Mesothelial cell of epicardium (in vitro differentiated cells): ENCODE results near the gene ACTRT2. TPM values are rescaled to one million over a fixed set of nuclear protein-coding genes. Genes with fewer than 3 reads are reported as not detected.

Source experiments
- DNase-seq, 2 experiments: peaks; one replicate each; pipeline ENCODE4 v3.0.0; 2021; ENCODE audit warnings: low spot score in 2 of 2; ENCODE audit not compliant: unreplicated experiment in 2 of 2
- H3K27ac Mint-ChIP-seq: 2 replicates; pipeline ENCODE4 v1.8.0; 2021; ENCODE audit warnings: mixed read lengths
- H3K27me3 Mint-ChIP-seq: 2 replicates; pipeline ENCODE4 v1.8.0; 2021; ENCODE audit warnings: low read depth, mixed read lengths
- H3K36me3 Mint-ChIP-seq: 2 replicates; pipeline ENCODE4 v1.8.0; 2021; ENCODE audit warnings: mixed read lengths
- H3K4me1 Mint-ChIP-seq: 2 replicates; pipeline ENCODE4 v1.8.0; 2021; ENCODE audit warnings: mixed read lengths
- H3K4me3 Mint-ChIP-seq: 2 replicates; pipeline ENCODE4 v1.8.0; 2021; ENCODE audit warnings: mild to moderate bottlenecking, moderate library complexity, mixed read lengths
- H3K9me3 Mint-ChIP-seq: 2 replicates; pipeline ENCODE4 v1.8.0; 2021; ENCODE audit warnings: mixed read lengths
- total RNA-seq: library from RNA; stranded (reverse); gene quantifications from 3 replicates; pipeline ENCODE4 v1.2.1, GENCODE V29; 2021
- TF ChIP-seq, protein P1 (sequence below): fragments of 200-600 bp; sonication (generic); IDR thresholded peaks from one replicate; pipeline ENCODE4 v1.5.0; 2021; ENCODE audit warnings: antibody characterized with exemption; ENCODE audit not compliant: unreplicated experiment

The ACTRT2 gene
- total RNA-seq, 1 donor from 2014 or later: not detected

DNA sequence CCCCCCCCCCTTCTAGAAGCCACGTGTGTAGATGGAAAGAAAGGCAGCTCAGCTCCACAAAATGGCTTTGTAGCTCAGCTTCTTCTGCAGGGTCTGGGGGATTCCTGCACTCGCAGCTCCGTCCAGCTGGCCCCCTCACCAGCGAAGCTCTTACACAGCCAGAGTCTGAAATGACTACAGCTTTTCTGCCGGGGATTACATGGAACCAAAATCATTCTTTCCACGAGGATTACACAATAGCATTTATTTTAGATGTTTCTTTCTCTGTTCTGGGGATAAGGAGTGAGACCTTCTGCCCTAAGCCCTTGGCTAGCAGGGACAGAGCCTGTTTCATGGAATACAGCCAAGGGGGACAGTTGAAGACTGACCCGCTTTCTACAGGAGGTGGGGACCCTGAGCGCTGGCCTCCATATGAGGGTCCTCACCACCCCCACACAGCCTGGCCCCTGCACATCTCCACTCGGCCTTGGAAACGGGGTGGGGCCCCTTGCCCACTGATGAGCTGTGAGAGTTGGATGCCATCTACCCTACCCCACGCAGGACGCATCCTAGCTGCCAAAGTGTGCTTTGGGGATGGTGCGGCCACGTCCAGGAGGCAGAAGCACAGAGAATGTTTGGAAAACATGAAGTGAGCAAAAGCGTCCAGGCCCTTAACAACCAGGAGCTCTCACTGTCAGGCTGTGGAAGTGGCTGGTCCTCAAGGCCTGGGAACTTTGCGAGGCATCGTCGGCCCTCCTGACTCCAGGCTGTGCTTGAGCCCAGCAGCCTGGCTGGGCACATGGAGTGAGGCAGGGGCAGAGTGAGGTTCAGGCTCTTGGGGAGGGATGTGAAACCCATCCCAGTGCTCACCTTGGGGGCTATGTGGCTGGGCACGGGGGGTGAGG, 14.5 kb downstream of the ACTRT2 start:
- Mint-ChIP-seq H3K27ac (no peak overlapping the region), H3K9me3 (no peaks in the 10 kb centered on the region), H3K36me3 (no peaks in the 10 kb centered on the region), H3K27me3 (peaks cover 26% of the 10 kb centered on the region), H3K4me3 (no peak overlapping the region), H3K4me1 (no peaks in the 10 kb centered on the region)
- TF ChIP-seq, protein P1, sequence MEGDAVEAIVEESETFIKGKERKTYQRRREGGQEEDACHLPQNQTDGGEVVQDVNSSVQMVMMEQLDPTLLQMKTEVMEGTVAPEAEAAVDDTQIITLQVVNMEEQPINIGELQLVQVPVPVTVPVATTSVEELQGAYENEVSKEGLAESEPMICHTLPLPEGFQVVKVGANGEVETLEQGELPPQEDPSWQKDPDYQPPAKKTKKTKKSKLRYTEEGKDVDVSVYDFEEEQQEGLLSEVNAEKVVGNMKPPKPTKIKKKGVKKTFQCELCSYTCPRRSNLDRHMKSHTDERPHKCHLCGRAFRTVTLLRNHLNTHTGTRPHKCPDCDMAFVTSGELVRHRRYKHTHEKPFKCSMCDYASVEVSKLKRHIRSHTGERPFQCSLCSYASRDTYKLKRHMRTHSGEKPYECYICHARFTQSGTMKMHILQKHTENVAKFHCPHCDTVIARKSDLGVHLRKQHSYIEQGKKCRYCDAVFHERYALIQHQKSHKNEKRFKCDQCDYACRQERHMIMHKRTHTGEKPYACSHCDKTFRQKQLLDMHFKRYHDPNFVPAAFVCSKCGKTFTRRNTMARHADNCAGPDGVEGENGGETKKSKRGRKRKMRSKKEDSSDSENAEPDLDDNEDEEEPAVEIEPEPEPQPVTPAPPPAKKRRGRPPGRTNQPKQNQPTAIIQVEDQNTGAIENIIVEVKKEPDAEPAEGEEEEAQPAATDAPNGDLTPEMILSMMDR: no peak
- DNase-seq: peak in 1 of 2 experiments; percentile 35

DNA sequence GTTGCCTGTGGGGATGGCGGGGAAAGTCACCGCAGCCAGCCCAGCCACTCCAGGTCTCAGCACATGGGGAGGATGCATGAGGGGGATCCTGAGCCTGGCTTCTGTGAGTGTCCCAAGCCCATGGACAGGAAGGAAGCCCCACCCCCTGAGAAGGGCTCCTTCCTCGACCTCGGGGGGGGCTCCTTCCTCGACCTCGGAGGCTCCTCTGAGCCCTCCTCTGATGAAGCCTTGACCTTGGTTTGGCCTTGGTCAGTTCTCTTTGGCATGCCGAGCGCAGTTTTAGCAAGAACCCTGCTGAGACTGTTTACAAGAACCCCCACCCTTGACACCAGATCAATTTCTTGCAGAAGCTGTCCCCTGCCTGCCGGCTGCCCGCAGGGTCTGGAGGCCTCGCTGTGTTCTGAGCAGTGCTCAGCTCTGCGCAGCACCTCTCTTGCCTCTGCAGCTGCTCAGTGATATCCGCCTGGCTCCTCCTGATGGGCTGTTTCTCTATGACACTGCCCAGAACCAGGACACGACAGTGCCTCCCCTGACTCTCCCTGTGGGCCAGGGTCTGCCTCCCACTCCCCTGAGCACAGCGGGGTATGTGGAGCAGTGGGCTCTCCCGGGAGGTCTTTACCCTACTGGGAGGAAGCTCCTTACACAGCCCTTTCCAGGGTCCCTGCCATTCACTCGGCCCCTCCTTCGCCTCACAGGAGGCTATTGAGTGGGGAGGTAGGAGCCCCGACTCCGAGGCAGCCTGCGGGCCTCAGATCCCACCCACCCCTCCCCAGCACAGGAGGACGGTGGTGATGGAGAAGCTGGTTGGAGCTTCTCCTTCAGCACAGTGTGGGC, 15.4 kb downstream of the ACTRT2 start:
- peaks cover 26% of the 10 kb centered on the region for H3K27me3 Mint-ChIP-seq
- H3K9me3 Mint-ChIP-seq: no peaks in the 10 kb centered on the region
- H3K4me1 Mint-ChIP-seq: no peaks in the 10 kb centered on the region
- peak in 1 of 2 experiments; percentile 31 for DNase-seq
- TF ChIP-seq, protein P1: no peak
- H3K4me3 Mint-ChIP-seq: no peak overlapping the region
- H3K36me3 Mint-ChIP-seq: no peaks in the 10 kb centered on the region
- H3K27ac Mint-ChIP-seq: no peak overlapping the region

DNA sequence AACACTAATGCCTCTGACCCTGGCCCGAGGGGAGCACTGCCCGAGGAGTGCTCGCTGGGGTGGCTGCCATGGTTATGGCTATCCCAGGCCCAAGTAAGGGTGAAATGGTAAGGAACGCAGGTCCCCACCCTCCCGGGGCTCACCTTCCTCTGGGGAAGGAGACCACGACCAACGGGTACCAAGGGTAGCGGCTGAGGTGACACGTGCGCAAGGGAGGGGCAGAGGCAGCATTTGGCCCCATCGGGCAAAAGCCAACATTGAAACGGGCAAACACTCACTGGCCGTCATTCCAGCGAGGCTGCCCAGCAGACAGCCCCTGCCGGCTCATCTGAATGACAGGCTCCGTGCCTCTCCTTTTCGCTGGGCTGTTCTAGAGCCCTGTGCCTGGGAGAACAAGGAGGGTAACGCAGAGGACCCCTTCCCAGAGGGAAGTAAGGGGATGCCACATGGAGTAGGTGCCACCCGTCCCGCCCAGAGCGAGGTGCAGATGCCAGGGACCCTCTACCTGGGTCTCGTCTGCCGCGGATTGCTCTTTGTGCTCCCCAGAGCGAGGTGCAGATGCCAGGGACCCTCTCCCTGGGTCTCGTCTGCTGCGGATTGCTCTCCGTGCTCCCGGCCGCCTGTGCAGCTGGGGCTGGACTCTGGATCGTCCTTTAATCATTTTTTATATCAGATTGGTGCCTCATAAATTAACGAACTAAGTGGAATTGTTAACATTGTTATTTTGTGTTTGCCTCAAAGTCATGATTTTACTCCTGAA, 16.2 kb downstream of the ACTRT2 start:
- Mint-ChIP-seq H3K4me3 (no peak overlapping the region), H3K27ac (no peak overlapping the region), H3K9me3 (no peaks in the 10 kb centered on the region), H3K27me3 (peaks cover 26% of the 10 kb centered on the region), H3K36me3 (no peaks in the 10 kb centered on the region), H3K4me1 (no peaks in the 10 kb centered on the region)
- TF ChIP-seq, protein P1: no peak
- peak in 1 of 2 experiments; percentile 29 for DNase-seq

DNA sequence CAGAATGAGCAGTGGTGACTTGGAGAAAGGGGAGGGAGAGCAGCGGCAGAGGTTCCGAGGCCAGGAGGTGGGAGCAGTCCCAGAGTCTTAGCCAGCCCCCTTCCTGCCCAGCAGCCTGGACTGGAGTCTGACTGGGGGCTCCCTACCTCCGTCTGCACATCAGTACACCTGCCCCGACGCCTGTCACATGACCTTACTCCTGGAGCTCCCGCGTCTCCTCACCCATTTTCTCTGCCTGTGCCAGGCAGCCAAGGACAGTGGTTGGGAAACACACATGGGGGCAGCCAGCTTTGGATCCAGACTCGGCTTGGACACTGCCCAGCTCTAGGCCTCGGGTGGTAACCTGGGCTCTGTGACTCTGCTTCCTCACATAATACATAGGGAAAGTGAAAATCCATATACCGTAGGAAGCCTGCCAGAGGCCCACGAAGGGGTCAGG, 16.9 kb downstream of the ACTRT2 start:
- H3K9me3 Mint-ChIP-seq: no peaks in the 10 kb centered on the region
- DNase-seq: peak in 1 of 2 experiments; percentile 20
- no peaks in the 10 kb centered on the region for H3K4me1 Mint-ChIP-seq
- peaks cover 28% of the 10 kb centered on the region for H3K27me3 Mint-ChIP-seq
- H3K27ac Mint-ChIP-seq: no peak overlapping the region
- no peak overlapping the region for H3K4me3 Mint-ChIP-seq
- TF ChIP-seq, protein P1: no peak
- H3K36me3 Mint-ChIP-seq: no peaks in the 10 kb centered on the region

DNA sequence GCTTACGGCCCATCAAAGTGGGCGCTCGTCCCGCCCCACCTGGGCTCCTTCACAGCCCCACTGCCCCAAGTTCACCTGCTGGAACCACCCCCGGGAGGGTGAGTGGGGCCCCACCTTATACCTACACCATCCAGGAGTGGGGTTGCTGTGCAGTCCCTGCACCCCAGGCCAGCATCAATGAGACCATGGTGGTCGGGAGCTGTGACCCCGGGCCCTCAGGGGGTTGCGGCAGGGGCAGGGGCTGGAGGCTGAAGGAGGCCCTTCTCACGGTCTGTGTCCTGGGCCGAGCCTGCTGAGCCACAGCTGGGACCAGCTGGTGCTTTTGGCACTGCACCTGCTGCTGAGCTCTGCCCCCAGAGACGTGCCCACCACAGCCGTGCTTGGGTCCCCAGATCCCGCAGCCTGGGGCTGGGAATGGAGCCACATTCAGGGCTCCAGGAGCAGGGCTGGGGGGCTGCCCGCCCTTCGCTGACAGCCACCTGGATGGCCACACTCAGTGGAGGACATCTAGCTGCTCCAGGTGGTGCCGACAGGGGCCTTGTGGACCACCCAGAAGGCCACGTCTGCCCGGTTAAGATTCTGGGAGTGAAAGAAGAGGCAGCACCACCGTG, 17.4 kb downstream of the ACTRT2 start:
- H3K27me3 Mint-ChIP-seq: peaks cover 27% of the 10 kb centered on the region
- H3K36me3 Mint-ChIP-seq: no peaks in the 10 kb centered on the region
- no peaks in the 10 kb centered on the region for H3K4me1 Mint-ChIP-seq
- peak; percentile 12 to 31 for DNase-seq
- H3K4me3 Mint-ChIP-seq: no peak overlapping the region
- no peaks in the 10 kb centered on the region for H3K9me3 Mint-ChIP-seq
- H3K27ac Mint-ChIP-seq: no peak overlapping the region
- TF ChIP-seq, protein P1: no peak
